C4-2B (cell line): ENCODE data around the gene ANKS1B.
"Not testable (repeated sequence)": the region's sequence is repeated elsewhere in the genome, so short reads cannot be mapped to it uniquely, and the experiment has no call there.

Source experiments
- ZFX ChIP-seq: fragments of 450-650 bp; IDR thresholded peaks from 2 replicates; pipeline ENCODE4 v1.6.1; 2017
- TF ChIP-seq, protein P1 (sequence below): fragments of 450-650 bp; conservative IDR thresholded peaks from 2 replicates; pipeline ENCODE4 v1.5.1; 2017; ENCODE audit warnings: mild to moderate bottlenecking

DNA sequence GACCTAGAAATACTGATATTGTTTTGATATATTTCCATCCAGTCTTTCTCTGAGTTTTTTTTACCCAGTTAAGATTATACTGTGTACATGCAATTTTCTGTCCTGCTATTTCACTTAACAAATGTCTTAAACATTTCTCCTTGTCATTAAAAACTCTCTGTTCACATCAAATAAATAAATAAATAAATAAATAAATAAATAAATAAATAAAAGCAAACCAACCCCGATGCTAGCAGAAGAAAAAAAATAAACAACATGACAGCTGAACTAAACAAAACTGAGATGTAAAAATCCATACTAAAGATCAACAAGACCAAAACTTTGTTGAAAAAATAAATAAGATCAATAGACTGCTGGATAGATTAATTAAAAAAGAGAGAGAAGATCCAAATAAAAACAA, 407.6 kb downstream of the ANKS1B start:
- TF ChIP-seq, protein P1, sequence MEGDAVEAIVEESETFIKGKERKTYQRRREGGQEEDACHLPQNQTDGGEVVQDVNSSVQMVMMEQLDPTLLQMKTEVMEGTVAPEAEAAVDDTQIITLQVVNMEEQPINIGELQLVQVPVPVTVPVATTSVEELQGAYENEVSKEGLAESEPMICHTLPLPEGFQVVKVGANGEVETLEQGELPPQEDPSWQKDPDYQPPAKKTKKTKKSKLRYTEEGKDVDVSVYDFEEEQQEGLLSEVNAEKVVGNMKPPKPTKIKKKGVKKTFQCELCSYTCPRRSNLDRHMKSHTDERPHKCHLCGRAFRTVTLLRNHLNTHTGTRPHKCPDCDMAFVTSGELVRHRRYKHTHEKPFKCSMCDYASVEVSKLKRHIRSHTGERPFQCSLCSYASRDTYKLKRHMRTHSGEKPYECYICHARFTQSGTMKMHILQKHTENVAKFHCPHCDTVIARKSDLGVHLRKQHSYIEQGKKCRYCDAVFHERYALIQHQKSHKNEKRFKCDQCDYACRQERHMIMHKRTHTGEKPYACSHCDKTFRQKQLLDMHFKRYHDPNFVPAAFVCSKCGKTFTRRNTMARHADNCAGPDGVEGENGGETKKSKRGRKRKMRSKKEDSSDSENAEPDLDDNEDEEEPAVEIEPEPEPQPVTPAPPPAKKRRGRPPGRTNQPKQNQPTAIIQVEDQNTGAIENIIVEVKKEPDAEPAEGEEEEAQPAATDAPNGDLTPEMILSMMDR, result not testable (repeated sequence)
- not testable (repeated sequence) for TF ChIP-seq ZFX
